HG03432 (cell line): ENCODE measurements around the gene UNC80.

ENCODE experiments used
- ATAC-seq: cut with Tn5 transposase; IDR thresholded peaks from one replicate; pipeline ENCODE4 v1.9.1; 2021; ENCODE audit warnings: mild to moderate bottlenecking, moderate library complexity; ENCODE audit not compliant: unreplicated experiment

Gene UNC80

GRCh38 chr2:209908511-209908910 lies 136.9 kb downstream of the UNC80 start:
- no peak for ATAC-seq

- no peak for ATAC-seq
These were observed 139.9 kb downstream of the UNC80 start for GRCh38 chr2:209911486-209911885.

- ATAC-seq = no peak
These were observed 142.2 kb downstream of the UNC80 start for GRCh38 chr2:209913786-209914345.

- ATAC-seq = no peak
These were observed 145.6 kb downstream of the UNC80 start for GRCh38 chr2:209917154-209917771.

- no peak for ATAC-seq
These were observed 146.6 kb downstream of the UNC80 start for GRCh38 chr2:209918251-209918650.

GRCh38 chr2:209922116-209922515 lies 150.5 kb downstream of the UNC80 start:
- ATAC-seq = no peak

GRCh38 chr2:209929369-209929768 lies 157.7 kb downstream of the UNC80 start:
- no peak for ATAC-seq

GRCh38 chr2:209933499-209934483 lies 162.2 kb downstream of the UNC80 start:
- ATAC-seq = no peak

- ATAC-seq = peak; percentile 50
These were observed 164.6 kb downstream of the UNC80 start for GRCh38 chr2:209936106-209936666.

GRCh38 chr2:209937893-209938292 lies 166.3 kb downstream of the UNC80 start:
- no peak for ATAC-seq

- ATAC-seq = no peak
These were observed 167.3 kb downstream of the UNC80 start for GRCh38 chr2:209938906-209939305.

GRCh38 chr2:209940936-209941335 lies 169.3 kb downstream of the UNC80 start:
- ATAC-seq = no peak

GRCh38 chr2:209942426-209942825 lies 170.8 kb downstream of the UNC80 start:
- ATAC-seq = no peak

GRCh38 chr2:209942936-209943605 lies 171.4 kb downstream of the UNC80 start:
- no peak for ATAC-seq

- ATAC-seq = no peak
These were observed 172.1 kb downstream of the UNC80 start for GRCh38 chr2:209943776-209944175.

- ATAC-seq = no peak
These were observed 174.9 kb downstream of the UNC80 start for GRCh38 chr2:209946539-209946938.

GRCh38 chr2:209956271-209956670 lies 184.6 kb downstream of the UNC80 start:
- no peak for ATAC-seq

GRCh38 chr2:209958016-209958415 lies 186.4 kb downstream of the UNC80 start:
- ATAC-seq = no peak

- ATAC-seq = no peak
These were observed 188.4 kb downstream of the UNC80 start for GRCh38 chr2:209960045-209960444.

GRCh38 chr2:209960676-209961630 lies 189.3 kb downstream of the UNC80 start:
- peak; percentile 89 for ATAC-seq
